Stimulated activated CD4-positive, alpha-beta T cell treated with anti-CD3 and anti-CD28 coated beads, Interleukin-1b, Interleukin-23, amount 100 ng/mL, for 48 hours (primary cell): ENCODE measurements around the gene LMF1.

Experiments used
- DNase-seq: peaks from one replicate; pipeline ENCODE4 v3.0.0-alpha.2; 2020

The LMF1 gene

GRCh38 chr16:984736-985636 lies 14.2 kb upstream of the LMF1 start:
- DNase-seq, result no peak

GRCh38 chr16:984121-984694 lies 13.4 kb upstream of the LMF1 start:
- DNase-seq, result no peak

GRCh38 chr16:983044-984030 lies 12.6 kb upstream of the LMF1 start:
- no peak for DNase-seq

- DNase-seq, result no peak
Measured at GRCh38 chr16:982145-983043, 11.6 kb upstream of the LMF1 start.

GRCh38 chr16:981695-982144 lies 10.9 kb upstream of the LMF1 start, which contains the start of gene SOX8:
Gene SOX8, plus strand, starts transcription at chr16:981770. Its CDS starts 153 bp downstream, at chr16:981923.
- no peak for DNase-seq

GRCh38 chr16:980595-980854 lies 9.7 kb upstream of the LMF1 start:
- no peak for DNase-seq

GRCh38 chr16:979859-980594 lies 9.2 kb upstream of the LMF1 start:
- no peak for DNase-seq

GRCh38 chr16:979147-979546 lies 8.4 kb upstream of the LMF1 start:
- no peak for DNase-seq

- DNase-seq, result no peak
Measured at GRCh38 chr16:978403-978802, 7.6 kb upstream of the LMF1 start.

- DNase-seq, result no peak
Measured at GRCh38 chr16:977896-978295, 7.1 kb upstream of the LMF1 start.

GRCh38 chr16:977081-977701 lies 6.4 kb upstream of the LMF1 start:
- no peak for DNase-seq

GRCh38 chr16:976389-976931 lies 5.7 kb upstream of the LMF1 start:
- DNase-seq, result peak; percentile 55

- no peak for DNase-seq
Measured at GRCh38 chr16:975291-975690, 4.5 kb upstream of the LMF1 start.

- DNase-seq, result no peak
Measured at GRCh38 chr16:974611-975261, 4.0 kb upstream of the LMF1 start.

- no peak for DNase-seq
Measured at GRCh38 chr16:974001-974601, 3.3 kb upstream of the LMF1 start.

- no peak for DNase-seq
Measured at GRCh38 chr16:973366-973765, 2.6 kb upstream of the LMF1 start.

- DNase-seq, result no peak
Measured at GRCh38 chr16:972316-973002, 1.7 kb upstream of the LMF1 start.

- DNase-seq, result no peak
Measured at GRCh38 chr16:971981-972315, 1.2 kb upstream of the LMF1 start.

GRCh38 chr16:971582-971905 lies 760 bp upstream of the LMF1 start:
- no peak for DNase-seq

GRCh38 chr16:970386-970765 lies 408 bp downstream of the LMF1 start:
- no peak for DNase-seq
